GM13976 (cell line): ENCODE data around the gene SULT1C2.
"Not testable (repeated sequence)": the region's sequence is repeated elsewhere in the genome, so short reads cannot be mapped to it uniquely, and the experiment has no call there.

Experiments used
- DNase-seq: peaks from one replicate; pipeline ENCODE4 v3.0.0; 2012; ENCODE audit warnings: low spot score
- CTCF ChIP-seq: IDR thresholded peaks from 2 replicates; pipeline ENCODE4 v1.5.1; 2012; ENCODE audit warnings: borderline replicate concordance, mild to moderate bottlenecking; ENCODE audit not compliant: insufficient read depth; ENCODE audit errors: extremely low read depth, missing control alignments, control extremely low read depth
- in situ Hi-C: fragments of 300-500 bp; cut with MboI; formaldehyde crosslinking; loops from one replicate; pipeline ENCODE4 v1.12.0; 2022; ENCODE audit warnings: low sequenced_read_pairs, mixed read lengths, inconsistent platforms; ENCODE audit not compliant: unreplicated experiment

SULT1C2 gene

GRCh38 chr2:108351889-108352288 is 63.2 kb downstream of the SULT1C2 start:
- TF ChIP-seq CTCF: no peak

GRCh38 chr2:108354136-108354535 is 65.4 kb downstream of the SULT1C2 start:
- no peak for DNase-seq
- TF ChIP-seq CTCF: no peak
- in situ Hi-C loops: loop anchor here (25.0 kb wide), 1 partner anchor 233 kb away; no protein-coding TSS in a partner anchor

More at GRCh38 chr2:108351889-108352288, 63.2 kb downstream of the SULT1C2 start:
- in situ Hi-C loops: loop anchor here (25.0 kb wide), 1 partner anchor 235 kb away; no protein-coding TSS in a partner anchor
- no peak for DNase-seq

- no peak for TF ChIP-seq CTCF
- in situ Hi-C loops: loop anchor here (25.0 kb wide), 1 partner anchor 231 kb away; no protein-coding TSS in a partner anchor
- no peak for DNase-seq
Observed at GRCh38 chr2:108355906-108356734, 67.4 kb downstream of the SULT1C2 start.

GRCh38 chr2:108359336-108359735 is 70.6 kb downstream of the SULT1C2 start:
- in situ Hi-C loops: loop anchor here (25.0 kb wide), 1 partner anchor 228 kb away; no protein-coding TSS in a partner anchor
- DNase-seq: not testable (repeated sequence)
